ENCODE measurements around the gene ACAP1.

DNA sequence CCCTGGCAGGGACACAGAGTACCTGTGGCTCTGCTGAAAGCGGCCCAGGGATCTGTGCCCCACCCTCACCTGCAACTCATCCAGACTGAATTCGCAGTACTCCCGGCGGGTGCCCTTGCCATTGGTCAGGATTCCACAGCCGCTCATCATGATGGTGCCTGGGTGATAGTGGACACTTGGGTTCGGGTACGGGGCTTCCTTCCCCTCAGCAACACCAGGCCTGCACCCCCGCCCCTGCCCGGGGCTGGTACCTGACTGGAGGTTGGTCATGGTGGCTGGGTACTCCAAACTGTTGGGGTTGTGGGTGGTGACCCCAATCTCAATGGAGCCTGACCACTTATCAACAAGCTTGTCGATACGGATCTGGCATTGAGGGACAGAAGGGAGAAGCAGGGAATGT lies 10.1 kb upstream of the ACAP1 start:
- TF ChIP-seq, protein P1, sequence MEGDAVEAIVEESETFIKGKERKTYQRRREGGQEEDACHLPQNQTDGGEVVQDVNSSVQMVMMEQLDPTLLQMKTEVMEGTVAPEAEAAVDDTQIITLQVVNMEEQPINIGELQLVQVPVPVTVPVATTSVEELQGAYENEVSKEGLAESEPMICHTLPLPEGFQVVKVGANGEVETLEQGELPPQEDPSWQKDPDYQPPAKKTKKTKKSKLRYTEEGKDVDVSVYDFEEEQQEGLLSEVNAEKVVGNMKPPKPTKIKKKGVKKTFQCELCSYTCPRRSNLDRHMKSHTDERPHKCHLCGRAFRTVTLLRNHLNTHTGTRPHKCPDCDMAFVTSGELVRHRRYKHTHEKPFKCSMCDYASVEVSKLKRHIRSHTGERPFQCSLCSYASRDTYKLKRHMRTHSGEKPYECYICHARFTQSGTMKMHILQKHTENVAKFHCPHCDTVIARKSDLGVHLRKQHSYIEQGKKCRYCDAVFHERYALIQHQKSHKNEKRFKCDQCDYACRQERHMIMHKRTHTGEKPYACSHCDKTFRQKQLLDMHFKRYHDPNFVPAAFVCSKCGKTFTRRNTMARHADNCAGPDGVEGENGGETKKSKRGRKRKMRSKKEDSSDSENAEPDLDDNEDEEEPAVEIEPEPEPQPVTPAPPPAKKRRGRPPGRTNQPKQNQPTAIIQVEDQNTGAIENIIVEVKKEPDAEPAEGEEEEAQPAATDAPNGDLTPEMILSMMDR (IDR thresholded peaks at IDR 0.05): no peak
- TF ChIP-seq POLR2A (IDR thresholded peaks at IDR 0.05): no peak
